Measurements from ENCODE around the gene ZNF541.
A peak's percentile ranks its signal among the peaks of the same experiment; 100 is the strongest.

ZNF541 gene

DNA sequence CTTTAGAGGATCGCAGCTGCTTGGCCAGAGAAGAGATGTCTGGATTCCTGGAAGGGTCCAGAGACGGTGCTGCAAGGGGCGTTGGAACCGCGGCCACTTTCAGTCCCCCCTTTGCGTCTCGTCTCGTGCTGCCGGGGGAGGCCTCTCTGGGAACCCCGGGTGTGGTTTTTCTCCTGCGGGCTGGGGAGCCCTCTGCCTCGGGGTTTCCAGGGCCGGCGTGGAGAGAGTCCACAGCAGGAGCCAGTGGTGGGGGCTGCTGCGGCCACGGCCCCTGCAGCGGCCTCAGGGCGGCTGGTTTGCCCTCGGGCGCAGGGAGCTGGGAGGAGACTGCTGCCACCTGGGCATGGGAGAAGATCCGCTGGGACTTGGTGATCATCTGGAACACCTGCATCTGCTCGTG lies 28.5 kb downstream of the ZNF541 start:
- DNase-seq, result no peak

DNA sequence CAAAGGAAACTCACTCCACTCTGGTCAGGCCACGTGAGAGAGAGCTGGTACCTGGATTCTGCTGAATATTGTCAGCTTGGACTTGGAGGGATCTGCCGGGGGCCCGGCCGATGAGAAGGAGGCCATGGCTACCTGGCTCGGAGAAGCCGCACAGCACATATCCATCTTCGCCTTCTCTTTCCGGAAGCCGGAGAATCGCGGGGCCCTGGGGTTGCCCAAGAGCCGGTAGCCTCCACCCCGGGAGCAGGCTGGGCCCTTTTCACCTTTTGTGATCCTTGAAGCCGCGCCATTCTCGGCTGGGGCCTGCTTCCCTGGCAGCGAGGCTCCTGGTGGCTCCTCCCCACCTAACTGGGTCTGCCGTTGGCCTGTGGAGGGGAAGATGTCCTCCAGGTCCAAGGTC lies 28.9 kb downstream of the ZNF541 start:
- DNase-seq, result no peak

DNA sequence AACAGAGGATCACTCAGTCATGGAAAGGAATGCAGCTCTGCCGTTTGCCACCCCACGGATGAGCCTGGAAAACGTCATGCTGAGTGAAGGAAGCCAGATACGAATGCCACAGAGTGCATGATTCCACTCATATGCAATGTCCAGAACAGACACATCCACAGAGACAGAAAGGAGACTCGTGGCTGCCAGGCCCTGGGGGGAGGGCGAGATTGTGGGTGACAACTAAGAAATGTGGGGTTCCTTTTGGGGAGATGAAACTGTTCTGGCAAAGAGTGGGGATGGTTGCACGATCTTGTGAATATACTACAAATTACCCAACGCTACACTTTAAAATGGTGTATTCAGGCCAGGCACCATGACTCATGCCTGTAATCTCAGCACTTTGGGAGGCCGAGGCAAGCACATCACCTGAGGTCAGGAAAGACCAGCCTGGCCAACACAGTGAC lies 30.9 kb downstream of the ZNF541 start:
- DNase-seq, result no peak

DNA sequence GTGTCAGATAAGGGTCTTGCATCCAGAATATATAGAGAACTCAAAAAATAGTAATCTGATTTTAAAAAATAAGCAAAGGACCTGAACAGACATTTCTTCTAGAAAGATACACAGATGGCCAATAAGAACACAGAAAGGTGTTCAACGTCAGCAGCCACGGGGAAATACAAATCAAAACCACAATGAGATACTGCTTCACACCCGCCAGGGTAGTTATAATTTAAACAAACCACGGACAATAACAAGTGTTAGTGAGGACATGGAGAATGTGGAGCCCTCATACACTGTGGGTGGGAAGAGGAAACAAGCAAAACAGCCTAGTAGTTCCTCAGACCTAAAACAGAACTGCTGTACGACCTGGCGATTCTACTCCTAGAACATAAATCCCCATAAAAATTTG lies 31.4 kb downstream of the ZNF541 start:
- peak in 3 of 4 experiments; percentile 31 to 47 (median 43) for DNase-seq

DNA sequence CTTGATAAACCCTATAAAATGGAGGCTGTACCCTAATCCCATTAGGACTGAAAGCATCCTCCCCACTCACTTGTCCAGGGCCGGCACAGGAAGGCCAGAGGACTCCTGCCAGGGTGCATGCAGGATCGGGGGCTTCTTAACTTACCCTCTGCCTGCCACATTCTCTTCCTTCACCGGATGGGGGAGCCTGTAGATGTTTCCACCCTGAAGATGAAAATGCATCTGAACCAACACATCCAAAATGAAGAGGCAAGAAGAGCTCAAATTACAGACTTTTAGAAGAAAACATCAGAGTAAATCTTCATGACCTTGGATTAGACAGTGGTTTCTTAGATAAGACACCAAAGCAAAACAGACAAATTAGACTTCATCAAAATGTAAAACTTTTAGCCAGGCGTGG lies 32.2 kb downstream of the ZNF541 start:
- no peak for DNase-seq

DNA sequence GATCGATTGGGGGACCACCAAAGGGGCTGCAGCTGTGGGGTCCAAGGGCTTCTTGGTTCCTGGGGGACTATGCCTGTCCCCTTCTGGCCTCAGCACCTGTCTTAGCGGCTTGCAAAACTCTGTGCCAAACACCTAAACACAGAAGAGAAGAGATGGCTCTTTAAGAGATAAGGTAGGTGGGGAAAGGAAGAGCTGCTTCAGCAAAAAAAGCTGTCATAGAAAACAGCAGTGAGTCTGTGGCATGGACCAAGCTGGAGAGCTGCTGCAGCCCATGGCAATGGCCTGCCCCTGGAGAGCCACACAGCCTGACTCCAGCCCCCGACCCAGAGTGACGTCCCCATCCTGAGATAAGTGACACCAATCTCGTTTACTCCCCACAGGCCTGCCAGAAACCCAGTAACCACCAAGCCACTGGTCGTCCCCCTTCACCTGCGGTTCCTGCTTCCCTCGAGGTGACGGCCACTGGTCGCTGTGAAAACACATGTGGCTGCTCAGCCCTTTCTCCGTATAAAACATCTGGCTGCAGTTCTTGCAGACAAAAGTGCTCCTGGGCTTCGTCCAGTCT lies 33.1 kb downstream of the ZNF541 start:
- DNase-seq, result no peak

DNA sequence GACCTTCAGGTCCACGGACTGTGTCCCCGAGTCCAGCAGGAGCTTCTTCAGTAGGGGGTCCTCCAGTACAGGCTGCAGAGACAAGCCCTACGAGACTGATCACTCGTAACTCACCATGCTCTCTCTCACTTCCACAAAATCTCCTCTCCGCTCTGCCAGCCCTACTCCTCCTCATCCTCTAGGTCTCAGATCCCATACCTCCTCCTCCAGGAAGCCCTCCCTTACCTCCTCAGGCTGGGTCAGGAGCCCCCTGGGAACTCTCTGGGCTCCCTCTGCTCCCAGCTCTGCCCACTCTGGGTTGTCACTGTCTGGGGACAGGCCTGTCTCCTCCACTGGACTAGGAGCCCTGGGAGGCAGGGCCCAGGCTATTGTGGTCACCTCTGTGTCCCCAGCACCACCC lies 34.1 kb downstream of the ZNF541 start:
- no peak for DNase-seq

DNA sequence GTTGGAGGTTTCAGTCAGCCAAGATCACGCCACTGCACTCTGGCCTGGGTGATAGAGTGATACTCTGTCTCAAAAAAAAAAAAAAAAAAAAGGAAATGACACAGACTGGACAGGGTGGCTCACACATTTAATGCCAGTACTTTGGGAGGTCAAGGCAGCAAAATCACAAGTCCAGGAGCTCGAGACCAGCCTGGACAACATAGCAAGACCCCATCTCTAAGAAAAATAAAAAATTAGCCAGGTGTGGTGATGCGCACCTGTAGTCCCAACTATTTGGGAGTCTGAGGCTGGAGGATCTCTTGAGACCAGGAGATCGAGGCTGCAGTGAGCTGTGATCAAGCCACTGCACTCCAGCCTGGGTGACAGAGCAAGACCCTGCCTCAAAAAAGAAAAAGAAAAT lies 35.5 kb downstream of the ZNF541 start:
- no peak for DNase-seq

DNA sequence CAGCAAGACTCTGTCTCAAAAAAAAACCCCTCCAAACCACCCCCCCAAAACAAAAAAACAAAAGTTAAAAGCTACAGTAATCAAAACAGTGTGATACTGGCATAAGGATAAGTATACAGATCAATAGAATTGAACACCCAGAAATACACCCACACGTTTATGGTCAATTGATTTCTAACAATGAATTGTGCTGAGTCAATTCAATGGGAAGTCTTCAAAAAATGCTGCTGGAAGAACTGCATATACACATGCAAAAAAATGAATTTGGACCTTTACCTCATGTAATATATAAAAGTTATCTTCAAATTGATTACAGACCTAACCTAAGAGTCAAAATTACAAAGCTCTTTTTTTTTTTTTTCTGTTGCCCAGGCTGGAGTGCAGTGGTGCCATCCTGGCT lies 38.3 kb downstream of the ZNF541 start:
- DNase-seq, result no peak

DNA sequence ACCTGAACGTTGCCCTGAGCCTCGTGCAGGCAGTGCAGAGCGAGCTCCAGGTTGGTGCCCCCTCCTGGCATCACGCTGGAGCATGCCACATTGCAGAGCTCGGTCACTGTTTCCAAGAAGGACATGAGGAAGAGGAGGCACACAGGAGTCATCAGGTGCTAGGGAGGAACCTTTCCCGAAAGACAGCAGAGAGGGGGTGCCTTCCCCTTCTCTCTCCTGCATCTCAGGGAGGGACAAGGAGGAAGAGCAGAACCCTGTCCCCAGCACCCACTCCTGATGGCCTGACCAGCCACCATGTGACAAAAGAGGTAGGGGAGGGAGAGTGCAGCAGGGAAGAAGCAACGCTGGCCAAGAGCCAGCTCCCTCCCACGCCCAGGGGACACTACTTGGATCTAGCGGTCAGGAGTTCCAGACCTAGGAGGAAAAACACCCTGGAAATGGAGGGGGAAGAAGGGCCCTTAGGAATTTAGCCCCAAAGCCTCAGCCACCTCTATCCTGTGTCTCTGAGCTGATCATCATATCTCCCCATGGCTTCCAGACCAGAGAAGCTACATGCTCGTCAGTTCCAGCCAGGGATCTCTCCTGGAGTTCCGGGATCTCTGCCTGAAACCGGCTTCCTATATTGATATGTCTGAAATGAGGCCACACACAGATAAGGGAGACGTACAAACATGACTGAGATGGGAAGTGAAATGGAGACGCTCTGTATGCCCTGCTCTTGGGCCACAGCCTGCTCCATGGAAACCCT lies 41.1 kb downstream of the ZNF541 start:
- DNase-seq, result peak in 3 of 4 experiments; percentile 31 to 69 (median 47)

DNA sequence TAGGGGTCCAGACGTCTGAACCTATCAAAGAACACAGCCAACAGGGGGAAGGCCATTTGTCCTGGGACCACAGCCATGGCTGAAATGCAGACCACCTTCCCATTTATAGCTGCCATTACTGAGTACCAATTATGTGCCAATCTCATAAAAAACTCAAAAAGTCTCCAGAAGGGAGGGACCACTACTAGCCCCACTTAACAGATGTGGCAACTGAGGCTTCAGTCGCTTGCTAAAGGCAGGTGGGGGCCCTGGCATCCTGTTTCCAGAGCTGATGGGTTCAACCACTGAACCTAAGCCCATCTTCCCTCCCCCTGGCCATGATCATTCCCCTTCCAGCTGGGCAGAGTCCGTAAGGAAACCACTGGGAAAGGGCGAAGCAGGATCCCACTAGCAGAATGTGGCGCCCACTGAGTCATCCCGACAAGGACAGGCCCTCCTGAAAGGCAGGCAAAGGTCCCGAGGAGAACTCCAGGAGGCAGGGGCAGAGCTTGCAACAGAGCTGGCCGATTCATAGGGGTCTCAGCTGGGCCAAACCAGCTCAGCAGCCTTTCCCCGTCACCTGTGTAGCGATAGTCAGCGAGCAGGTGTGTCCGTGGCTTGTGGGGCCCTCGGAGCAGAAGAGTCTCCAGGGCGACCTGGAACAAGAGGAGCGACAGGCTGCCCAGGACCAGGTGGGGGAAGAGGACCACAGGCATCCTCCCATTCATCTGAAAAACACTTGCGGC lies 43.8 kb downstream of the ZNF541 start:
- DNase-seq, result no peak

DNA sequence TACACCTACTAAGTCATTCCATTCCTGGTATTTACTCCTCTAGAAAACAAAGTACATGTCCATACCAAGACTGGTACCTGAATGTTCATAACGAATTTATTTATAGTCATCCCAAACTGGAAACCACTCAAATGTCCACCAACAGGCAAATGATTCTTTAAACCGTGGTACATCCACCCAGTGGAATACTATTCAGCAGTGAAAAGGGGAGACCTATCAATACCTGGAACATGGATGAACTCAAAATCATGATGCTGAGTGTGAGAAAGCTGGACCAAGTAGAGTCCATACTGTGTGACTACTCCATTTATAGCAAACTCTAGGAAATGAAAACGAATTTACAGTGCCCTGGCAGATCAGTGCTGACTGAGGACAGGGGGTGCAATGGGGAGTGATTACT lies 46.1 kb downstream of the ZNF541 start:
- no peak for DNase-seq

DNA sequence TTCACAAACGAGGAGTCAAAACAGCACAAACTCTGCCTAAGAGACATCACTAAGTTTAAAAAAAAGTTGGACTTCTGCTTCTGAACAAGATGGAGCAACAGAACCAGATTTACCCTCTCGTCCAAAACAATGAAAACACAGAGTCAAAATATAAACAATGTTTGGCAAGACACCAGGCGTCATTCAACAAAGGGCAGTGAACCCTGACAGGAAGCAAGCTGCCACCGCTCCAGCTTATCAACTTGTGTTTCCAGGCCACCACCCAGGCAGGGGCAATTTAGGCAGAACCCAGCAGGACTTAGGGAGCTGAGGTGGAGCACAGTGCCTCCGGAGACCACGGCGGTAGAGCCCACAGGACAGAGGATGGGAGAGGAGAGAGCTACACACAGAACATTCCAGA lies 49.5 kb downstream of the ZNF541 start:
- no peak for DNase-seq

Measured in suppressor macrophage (primary cell).